ENCODE results near the gene UBAP2. TPM values are rescaled to one million over a fixed set of nuclear protein-coding genes. Genes with fewer than 3 reads are reported as not detected.

UBAP2 gene
- total RNA-seq, 1 experiment from 2014 or later = 56.8 TPM

- Histone ChIP-seq H3K9me3 (ENCODE audit: low read length) (no peaks in the 10 kb centered on the region), H3K36me3 (ENCODE audit: insufficient read depth, low read length) (peaks cover 38% of the 10 kb centered on the region; the same call in 1 of the 2 replicates), H3K4me3 (ENCODE audit: low read length) (no peak overlapping the region), H3K27me3 (ENCODE audit: low read length) (no peaks in the 10 kb centered on the region), H2AFZ (ENCODE audit: low read length) (no peak overlapping the region), H3K27ac (ENCODE audit: low read length) (no peak overlapping the region), H3K9me2 (replicated peaks; ENCODE audit: insufficient read depth, low read length) (no peaks in the 10 kb centered on the region), H3K9ac (ENCODE audit: low read length) (no peak overlapping the region), H3K79me2 (ENCODE audit: low read length) (peaks cover 48% of the 10 kb centered on the region), H4K20me1 (ENCODE audit: insufficient read depth, low read depth, low read length) (0 out of 2 replicates have a peak, but pooled peaks cover 5% of the 10 kb centered on the region), H3K4me1 (ENCODE audit: low read length) (no peaks in the 10 kb centered on the region), H3K4me2 (ENCODE audit: low read depth, low read length, poor library complexity, severe bottlenecking) (no peak overlapping the region)
- no peak for DNase-seq
Observed at GRCh38 chr9:33950371-33950770, 98.3 kb downstream of the UBAP2 start.

- no peak overlapping the region for H3K27ac ChIP-seq (ENCODE audit: low read length)
- no peak for DNase-seq
- no peaks in the 10 kb centered on the region for H3K9me2 ChIP-seq (replicated peaks; ENCODE audit: insufficient read depth, low read length)
- H3K4me2 ChIP-seq (ENCODE audit: low read depth, low read length, poor library complexity, severe bottlenecking) = no peak overlapping the region
- H4K20me1 ChIP-seq (ENCODE audit: insufficient read depth, low read depth, low read length) = 0 out of 2 replicates have a peak, but pooled peaks cover 5% of the 10 kb centered on the region
- no peaks in the 10 kb centered on the region for H3K4me1 ChIP-seq (ENCODE audit: low read length)
- H3K9ac ChIP-seq (ENCODE audit: low read length) = no peak overlapping the region
- H3K36me3 ChIP-seq (ENCODE audit: insufficient read depth, low read length) = peaks cover 38% of the 10 kb centered on the region; the same call in 1 of the 2 replicates
- H2AFZ ChIP-seq (ENCODE audit: low read length) = no peak overlapping the region
- H3K4me3 ChIP-seq (ENCODE audit: low read length) = no peak overlapping the region
- no peaks in the 10 kb centered on the region for H3K27me3 ChIP-seq (ENCODE audit: low read length)
- no peaks in the 10 kb centered on the region for H3K9me3 ChIP-seq (ENCODE audit: low read length)
- peaks cover 30% of the 10 kb centered on the region for H3K79me2 ChIP-seq (ENCODE audit: low read length)
Observed at GRCh38 chr9:33946779-33947535, 101.7 kb downstream of the UBAP2 start.

GRCh38 chr9:33943389-33943788, 105.3 kb downstream of the UBAP2 start:
- no peak for DNase-seq
- H3K36me3 ChIP-seq (ENCODE audit: insufficient read depth, low read length) = peaks cover 47% of the 10 kb centered on the region; the same call in 1 of the 2 replicates
- H3K9me3 ChIP-seq (ENCODE audit: low read length) = no peaks in the 10 kb centered on the region
- no peak overlapping the region for H3K27ac ChIP-seq (ENCODE audit: low read length)
- H3K9me2 ChIP-seq (replicated peaks; ENCODE audit: insufficient read depth, low read length) = no peaks in the 10 kb centered on the region
- peaks cover 17% of the 10 kb centered on the region for H3K79me2 ChIP-seq (ENCODE audit: low read length)
- H2AFZ ChIP-seq (ENCODE audit: low read length) = no peak overlapping the region
- no peak overlapping the region for H3K4me2 ChIP-seq (ENCODE audit: low read depth, low read length, poor library complexity, severe bottlenecking)
- H3K4me1 ChIP-seq (ENCODE audit: low read length) = no peaks in the 10 kb centered on the region
- H4K20me1 ChIP-seq (ENCODE audit: insufficient read depth, low read depth, low read length) = no peaks in the 10 kb centered on the region
- H3K27me3 ChIP-seq (ENCODE audit: low read length) = no peaks in the 10 kb centered on the region
- no peak overlapping the region for H3K9ac ChIP-seq (ENCODE audit: low read length)
- H3K4me3 ChIP-seq (ENCODE audit: low read length) = no peak overlapping the region

- no peaks in the 10 kb centered on the region for H3K27me3 ChIP-seq (ENCODE audit: low read length)
- H3K9ac ChIP-seq (ENCODE audit: low read length) = no peak overlapping the region
- no peak overlapping the region for H3K27ac ChIP-seq (ENCODE audit: low read length)
- H3K4me2 ChIP-seq (ENCODE audit: low read depth, low read length, poor library complexity, severe bottlenecking) = no peak overlapping the region
- H4K20me1 ChIP-seq (ENCODE audit: insufficient read depth, low read depth, low read length) = no peaks in the 10 kb centered on the region
- H3K9me3 ChIP-seq (ENCODE audit: low read length) = no peaks in the 10 kb centered on the region
- H3K4me1 ChIP-seq (ENCODE audit: low read length) = no peaks in the 10 kb centered on the region
- H3K9me2 ChIP-seq (replicated peaks; ENCODE audit: insufficient read depth, low read length) = no peaks in the 10 kb centered on the region
- H3K79me2 ChIP-seq (ENCODE audit: low read length) = peaks cover 18% of the 10 kb centered on the region
- peaks cover 46% of the 10 kb centered on the region; the same call in 1 of the 2 replicates for H3K36me3 ChIP-seq (ENCODE audit: insufficient read depth, low read length)
- H3K4me3 ChIP-seq (ENCODE audit: low read length) = no peak overlapping the region
- no peak overlapping the region for H2AFZ ChIP-seq (ENCODE audit: low read length)
- no peak for DNase-seq
Observed at GRCh38 chr9:33942471-33943083, 106.1 kb downstream of the UBAP2 start.

GRCh38 chr9:33939924-33940874, 108.5 kb downstream of the UBAP2 start:
- Histone ChIP-seq H3K9me3 (ENCODE audit: low read length) (no peaks in the 10 kb centered on the region), H3K79me2 (ENCODE audit: low read length) (peaks cover 8% of the 10 kb centered on the region), H3K4me2 (ENCODE audit: low read depth, low read length, poor library complexity, severe bottlenecking) (no peak overlapping the region), H3K36me3 (ENCODE audit: insufficient read depth, low read length) (peaks cover 37% of the 10 kb centered on the region; the same call in 1 of the 2 replicates), H4K20me1 (ENCODE audit: insufficient read depth, low read depth, low read length) (no peaks in the 10 kb centered on the region), H3K9me2 (replicated peaks; ENCODE audit: insufficient read depth, low read length) (no peaks in the 10 kb centered on the region), H3K4me1 (ENCODE audit: low read length) (no peaks in the 10 kb centered on the region), H3K27ac (ENCODE audit: low read length) (no peak overlapping the region), H2AFZ (ENCODE audit: low read length) (no peak overlapping the region), H3K9ac (ENCODE audit: low read length) (no peak overlapping the region), H3K4me3 (ENCODE audit: low read length) (no peak overlapping the region), H3K27me3 (ENCODE audit: low read length) (no peaks in the 10 kb centered on the region)
- DNase-seq = no peak

- H4K20me1 ChIP-seq (ENCODE audit: insufficient read depth, low read depth, low read length) = no peaks in the 10 kb centered on the region
- peaks cover 40% of the 10 kb centered on the region for H3K36me3 ChIP-seq (ENCODE audit: insufficient read depth, low read length)
- H3K9ac ChIP-seq (ENCODE audit: low read length) = no peak overlapping the region
- H3K9me2 ChIP-seq (replicated peaks; ENCODE audit: insufficient read depth, low read length) = no peaks in the 10 kb centered on the region
- H3K27ac ChIP-seq (ENCODE audit: low read length) = no peak overlapping the region
- peaks cover 11% of the 10 kb centered on the region for H3K79me2 ChIP-seq (ENCODE audit: low read length)
- DNase-seq = no peak
- H2AFZ ChIP-seq (ENCODE audit: low read length) = no peak overlapping the region
- no peak overlapping the region for H3K4me3 ChIP-seq (ENCODE audit: low read length)
- H3K27me3 ChIP-seq (ENCODE audit: low read length) = no peaks in the 10 kb centered on the region
- H3K9me3 ChIP-seq (ENCODE audit: low read length) = no peaks in the 10 kb centered on the region
- no peaks in the 10 kb centered on the region for H3K4me1 ChIP-seq (ENCODE audit: low read length)
- H3K4me2 ChIP-seq (ENCODE audit: low read depth, low read length, poor library complexity, severe bottlenecking) = no peak overlapping the region
Observed at GRCh38 chr9:33934188-33934878, 114.4 kb downstream of the UBAP2 start.

- Histone ChIP-seq H3K36me3 (ENCODE audit: insufficient read depth, low read length) (peaks cover 32% of the 10 kb centered on the region), H2AFZ (ENCODE audit: low read length) (no peak overlapping the region)
Observed at GRCh38 chr9:33932078-33932807, 116.4 kb downstream of the UBAP2 start.

More at GRCh38 chr9:33932078-33932807, 116.4 kb downstream of the UBAP2 start:
- Histone ChIP-seq H4K20me1 (ENCODE audit: insufficient read depth, low read depth, low read length) (no peaks in the 10 kb centered on the region), H3K4me2 (ENCODE audit: low read depth, low read length, poor library complexity, severe bottlenecking) (no peak overlapping the region), H3K9me3 (ENCODE audit: low read length) (no peaks in the 10 kb centered on the region), H3K9ac (ENCODE audit: low read length) (no peak overlapping the region), H3K27me3 (ENCODE audit: low read length) (no peaks in the 10 kb centered on the region), H3K4me3 (ENCODE audit: low read length) (no peak overlapping the region), H3K27ac (ENCODE audit: low read length) (no peak overlapping the region), H3K4me1 (ENCODE audit: low read length) (no peaks in the 10 kb centered on the region), H3K9me2 (replicated peaks; ENCODE audit: insufficient read depth, low read length) (no peaks in the 10 kb centered on the region), H3K79me2 (ENCODE audit: low read length) (peaks cover 3% of the 10 kb centered on the region; the same call in 1 of the 2 replicates)
- no peak for DNase-seq

Data from Karpas-422 (cell line).